Measurements from ENCODE around the gene KDM4B. TPM values are rescaled to one million over a fixed set of nuclear protein-coding genes. Genes with fewer than 3 reads are reported as not detected.

KDM4B gene
- total and polyA plus RNA-seq, 10 of the 15 experiments (the other 5 are each of a cell fraction or from before 2014, with no cell fraction given) = 0.47 to 49.6 (median 16.2) TPM

- no TSS peak for BruUV-seq (replicated peaks)
- no peak overlapping the region for H3K4me2 ChIP-seq (ENCODE audit: control insufficient read depth, insufficient read depth)
- TF ChIP-seq RUNX3 (IDR thresholded peaks at IDR 0.05; ENCODE audit: low read length) (no peak), CBFB (IDR thresholded peaks at IDR 0.05; ENCODE audit: low read depth) (no peak)
- H3K9me3 ChIP-seq (replicated peaks; ENCODE audit: control insufficient read depth, insufficient read depth, low read length) = no peaks in the 10 kb centered on the region
- no peak overlapping the region for H3K4me3 ChIP-seq
- H4K20me1 ChIP-seq (ENCODE audit: control insufficient read depth, insufficient read depth) = peaks cover 3% of the 10 kb centered on the region
- CTCF ChIA-PET = interaction anchor here (1.1 kb wide), 1 partner anchor 226 kb away, joined by 3 read pairs; no protein-coding TSS in a partner anchor
- H3K9ac ChIP-seq (ENCODE audit: control insufficient read depth, insufficient read depth, low read length) = no peak overlapping the region
- POLR2A ChIA-PET = no interaction called here
- DNase-seq (ENCODE audit: low read depth, low spot score) = no peak
- no peak overlapping the region for H3K27ac ChIP-seq (ENCODE audit: control insufficient read depth, insufficient read depth)
- peaks cover 5% of the 10 kb centered on the region for H3K4me1 ChIP-seq (ENCODE audit: control insufficient read depth, insufficient read depth, low read length)
- no peaks in the 10 kb centered on the region for H3K27me3 ChIP-seq (replicated peaks in 1 of 2; ENCODE audit: control insufficient read depth in 2 of 2, insufficient read depth in 2 of 2, low read length in 1 of 2)
- RAD21 ChIA-PET (ENCODE audit: unreplicated experiment) = no interaction called here
- H3K79me2 ChIP-seq (ENCODE audit: control insufficient read depth, insufficient read depth, low read length) = peaks cover 5% of the 10 kb centered on the region
- ATAC-seq = no peak
- WGBS (ENCODE audit: insufficient coverage, insufficient replicate concordance, low lambda C conversion rate, missing lambda C conversion rate) = 85% methylated on average over 36 of the region's 36 CpGs
- intact Hi-C loops (cut with micrococcal nuclease; ENCODE audit: unreplicated experiment) (no loop called here), in situ Hi-C loops (cut with MboI) (no loop called here)
- SMC1A ChIA-PET (ENCODE audit: uncharacterized antibody, unreplicated experiment) = no interaction called here
- H3K36me3 ChIP-seq (ENCODE audit: control insufficient read depth in 2 of 2, insufficient read depth in 2 of 2, low read length in 1 of 2) = peaks cover 22 to 29% of the 10 kb centered on the region in 2 experiments
- H2AFZ ChIP-seq (ENCODE audit: control insufficient read depth, low read depth, low read length) = no peak overlapping the region
- FAIRE-seq = no peak
Observed at GRCh38 chr19:5035793-5036697, 67.1 kb downstream of the KDM4B start.

- in situ Hi-C loops (cut with MboI) = no loop called here
- no peaks in the 10 kb centered on the region for H3K9me3 ChIP-seq (replicated peaks; ENCODE audit: control insufficient read depth, insufficient read depth, low read length)
- TF ChIP-seq RFX5 (IDR thresholded peaks at IDR 0.05; ENCODE audit: low read depth, low read length) = no peak
- TF ChIP-seq HCFC1 (IDR thresholded peaks at IDR 0.05; ENCODE audit: low read length) = no peak
- TF ChIP-seq SUZ12 (IDR thresholded peaks at IDR 0.05; ENCODE audit: unreplicated experiment) = no peak
- TF ChIP-seq SMC3 (IDR thresholded peaks at IDR 0.05; ENCODE audit: borderline replicate concordance, low read length) = no peak
- TF ChIP-seq GABPA (IDR thresholded peaks at IDR 0.05; ENCODE audit: low read depth) = no peak
- no peak for TF ChIP-seq ZNF622 (IDR thresholded peaks at IDR 0.05)
- no peak for TF ChIP-seq ZBTB33 (IDR thresholded peaks at IDR 0.05)
- H3K4me1 ChIP-seq (ENCODE audit: control insufficient read depth, insufficient read depth, low read length) = no peaks in the 10 kb centered on the region
- H3K36me3 ChIP-seq (ENCODE audit: control insufficient read depth in 2 of 2, insufficient read depth in 2 of 2, low read length in 1 of 2) = peaks cover 26 to 32% of the 10 kb centered on the region in 2 experiments
- BruUV-seq (replicated peaks) = no TSS peak
- no peak for FAIRE-seq
- H3K27ac ChIP-seq (ENCODE audit: control insufficient read depth, insufficient read depth) = no peak overlapping the region
- H3K27me3 ChIP-seq (replicated peaks in 1 of 2; ENCODE audit: control insufficient read depth in 2 of 2, insufficient read depth in 2 of 2, low read length in 1 of 2) = no peaks in the 10 kb centered on the region
- ChIA-PET RAD21 (ENCODE audit: unreplicated experiment) (no interaction called here), CTCF (interaction anchor here (0.6 to 1.1 kb wide), 2 partner anchors 214 to 227 kb away, joined by 3 to 4 read pairs; no protein-coding TSS in a partner anchor), POLR2A (no interaction called here), SMC1A (ENCODE audit: uncharacterized antibody, unreplicated experiment) (no interaction called here)
- DNase-seq (ENCODE audit: low read depth, low spot score) = no peak
- no peak for ATAC-seq
- 86% methylated on average over 36 of the region's 36 CpGs for WGBS (ENCODE audit: insufficient coverage, insufficient replicate concordance, low lambda C conversion rate, missing lambda C conversion rate)
- intact Hi-C loops (cut with micrococcal nuclease; ENCODE audit: unreplicated experiment) = no loop called here
- H3K4me2 ChIP-seq (ENCODE audit: control insufficient read depth, insufficient read depth) = no peak overlapping the region
- no peaks in the 10 kb centered on the region; the same call in 1 of the 2 replicates for H4K20me1 ChIP-seq (ENCODE audit: control insufficient read depth, insufficient read depth)
- H3K4me3 ChIP-seq = no peak overlapping the region
- no peak overlapping the region for H2AFZ ChIP-seq (ENCODE audit: control insufficient read depth, low read depth, low read length)
- H3K79me2 ChIP-seq (ENCODE audit: control insufficient read depth, insufficient read depth, low read length) = peaks cover 2% of the 10 kb centered on the region; the same call in 1 of the 2 replicates
- no peak overlapping the region for H3K9ac ChIP-seq (ENCODE audit: control insufficient read depth, insufficient read depth, low read length)
Observed at GRCh38 chr19:5036698-5037563, 68.0 kb downstream of the KDM4B start.

Measured in GM12878 (cell line).